Right atrium auricular region (tissue), 2 donors: ENCODE data around the gene PDE6H. TPM values are rescaled to one million over a fixed set of nuclear protein-coding genes. Genes with fewer than 3 reads are reported as not detected.

Source experiments
- DNase-seq: peaks from one replicate; pipeline ENCODE4 v3.0.0-alpha.2; 2019; ENCODE audit warnings: low spot score
- H3K27ac ChIP-seq, 2 donors: fragments of 200-600 bp; sonication (generic); 1 replicate in 1 of 2; 2 replicates in 1 of 2; pipeline ENCODE4 v1.5.1; 2016 to 2019
- H3K27me3 ChIP-seq, 2 donors: fragments of 200-600 bp; sonication (generic); one replicate each; pipeline versions ENCODE4 v1.5.1 to v1.6.0; 2017 to 2019
- H3K36me3 ChIP-seq: fragments of 200-600 bp; sonication (generic); one replicate; pipeline ENCODE4 v1.5.1; 2016
- H3K4me1 ChIP-seq, 2 donors: fragments of 200-600 bp; sonication (generic); one replicate each; pipeline versions ENCODE4 v1.5.1 to v1.6.0; 2017 to 2019
- H3K4me3 ChIP-seq, 2 donors: fragments of 200-600 bp; sonication (generic); 1 replicate in 1 of 2; 2 replicates in 1 of 2; pipeline ENCODE4 v1.5.1; 2017 to 2019; ENCODE audit warnings: mild to moderate bottlenecking in 1 of 2, moderate library complexity in 1 of 2
- H3K9me3 ChIP-seq, 2 donors: fragments of 200-600 bp; sonication (generic); one replicate each; pipeline ENCODE4 v1.5.1; 2019
- total RNA-seq, 2 donors: library from RNA; depleted of rRNA; stranded (reverse); fragments of >200 nt; gene quantifications; one replicate each; pipeline ENCODE4 v1.1.0, GENCODE V29; 2016
- TF ChIP-seq, protein P1 (sequence below), 2 donors: fragments of 200-600 bp; sonication (generic); IDR thresholded peaks; one replicate each; pipeline ENCODE4 v1.5.1; 2019; ENCODE audit warnings: antibody characterized with exemption in 2 of 2

PDE6H gene
- total RNA-seq, 2 donors from 2014 or later, result not detected

DNA sequence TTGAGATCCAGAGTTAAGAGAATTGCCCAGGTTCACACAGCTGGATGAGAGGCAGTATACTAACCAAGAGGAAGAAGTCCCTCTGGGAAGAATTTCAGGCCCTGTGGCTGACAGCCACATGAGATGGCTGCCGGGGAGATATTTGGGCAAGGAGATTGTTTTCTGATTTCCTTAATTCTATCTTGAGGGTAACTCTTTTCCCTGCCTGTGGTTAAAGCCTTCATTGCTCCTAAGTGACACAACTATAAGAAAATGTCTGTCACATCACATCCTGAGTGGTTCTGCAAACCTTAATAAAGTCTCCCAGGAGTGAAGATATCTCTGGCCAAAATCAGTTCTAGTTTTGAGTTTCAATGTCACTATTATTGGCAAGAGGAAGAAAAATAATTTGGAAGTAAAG lies 21.0 kb upstream of the PDE6H start:
- peak overlapping the region; percentile 57 to 79 for H3K27ac ChIP-seq
- peaks cover 17% of the 10 kb centered on the region for H3K36me3 ChIP-seq
- H3K27me3 ChIP-seq, result no peaks in the 10 kb centered on the region
- H3K4me1 ChIP-seq, result peaks cover 0 to 79% of the 10 kb centered on the region in 2 donors
- H3K4me3 ChIP-seq, result no peak overlapping the region
- TF ChIP-seq, protein P1, sequence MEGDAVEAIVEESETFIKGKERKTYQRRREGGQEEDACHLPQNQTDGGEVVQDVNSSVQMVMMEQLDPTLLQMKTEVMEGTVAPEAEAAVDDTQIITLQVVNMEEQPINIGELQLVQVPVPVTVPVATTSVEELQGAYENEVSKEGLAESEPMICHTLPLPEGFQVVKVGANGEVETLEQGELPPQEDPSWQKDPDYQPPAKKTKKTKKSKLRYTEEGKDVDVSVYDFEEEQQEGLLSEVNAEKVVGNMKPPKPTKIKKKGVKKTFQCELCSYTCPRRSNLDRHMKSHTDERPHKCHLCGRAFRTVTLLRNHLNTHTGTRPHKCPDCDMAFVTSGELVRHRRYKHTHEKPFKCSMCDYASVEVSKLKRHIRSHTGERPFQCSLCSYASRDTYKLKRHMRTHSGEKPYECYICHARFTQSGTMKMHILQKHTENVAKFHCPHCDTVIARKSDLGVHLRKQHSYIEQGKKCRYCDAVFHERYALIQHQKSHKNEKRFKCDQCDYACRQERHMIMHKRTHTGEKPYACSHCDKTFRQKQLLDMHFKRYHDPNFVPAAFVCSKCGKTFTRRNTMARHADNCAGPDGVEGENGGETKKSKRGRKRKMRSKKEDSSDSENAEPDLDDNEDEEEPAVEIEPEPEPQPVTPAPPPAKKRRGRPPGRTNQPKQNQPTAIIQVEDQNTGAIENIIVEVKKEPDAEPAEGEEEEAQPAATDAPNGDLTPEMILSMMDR (IDR thresholded peaks at IDR 0.05), result no peak
- no peaks in the 10 kb centered on the region for H3K9me3 ChIP-seq
- no peak for DNase-seq

DNA sequence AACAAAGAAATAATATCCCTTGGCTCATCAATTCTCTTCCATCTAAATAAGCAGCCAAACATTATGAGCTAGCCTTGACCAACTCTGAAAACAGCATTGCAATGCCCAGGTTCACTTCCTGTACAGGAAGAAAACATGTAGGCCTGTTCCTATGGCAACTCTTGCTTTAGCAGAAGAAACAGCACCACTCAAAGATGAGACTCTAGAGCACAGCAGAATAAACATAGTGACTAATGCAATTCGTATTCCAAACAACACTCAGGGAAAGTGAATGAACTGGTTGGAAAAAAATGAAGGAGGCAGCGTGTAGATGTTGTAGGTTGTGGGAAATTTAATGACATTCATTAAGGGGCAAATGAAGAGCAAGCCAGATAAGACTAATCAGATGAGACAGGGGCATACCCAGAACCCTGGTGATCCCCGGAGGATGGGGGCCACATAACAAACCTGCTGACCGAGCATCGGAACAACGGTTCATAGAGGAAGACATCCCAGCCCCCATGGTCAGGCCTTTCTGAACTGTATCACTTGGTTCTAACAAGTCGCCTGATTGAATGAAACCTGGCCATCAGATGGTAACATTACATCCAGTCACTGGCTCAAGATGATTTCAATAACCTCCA lies 20.4 kb upstream of the PDE6H start:
- H3K36me3 ChIP-seq, result peaks cover 13% of the 10 kb centered on the region
- no peaks in the 10 kb centered on the region for H3K27me3 ChIP-seq
- H3K27ac ChIP-seq, result peak overlapping the region; percentile 65 to 79
- H3K4me1 ChIP-seq, result peaks cover 0 to 84% of the 10 kb centered on the region in 2 donors
- no peak for DNase-seq
- no peak overlapping the region for H3K4me3 ChIP-seq
- no peaks in the 10 kb centered on the region for H3K9me3 ChIP-seq
- TF ChIP-seq, protein P1 (IDR thresholded peaks at IDR 0.05), result no peak

- H3K27me3 ChIP-seq, result no peaks in the 10 kb centered on the region
- peak overlapping the region; percentile 65 to 79 for H3K27ac ChIP-seq
- TF ChIP-seq, protein P1 (IDR thresholded peaks at IDR 0.05), result no peak
- peaks cover 0 to 90% of the 10 kb centered on the region in 2 donors for H3K4me1 ChIP-seq
- H3K36me3 ChIP-seq, result peaks cover 9% of the 10 kb centered on the region
- H3K9me3 ChIP-seq, result no peaks in the 10 kb centered on the region
- H3K4me3 ChIP-seq, result no peak overlapping the region
- DNase-seq, result no peak
Observed at GRCh38 chr12:14953752-14954151, 19.1 kb upstream of the PDE6H start.

- TF ChIP-seq, protein P1 (IDR thresholded peaks at IDR 0.05), result no peak
- Histone ChIP-seq H3K27ac (peak overlapping the region; percentile 65 to 79), H3K9me3 (no peaks in the 10 kb centered on the region), H3K4me3 (no peak overlapping the region), H3K4me1 (peaks cover 0 to 85% of the 10 kb centered on the region in 2 donors), H3K27me3 (no peaks in the 10 kb centered on the region), H3K36me3 (peaks cover 8% of the 10 kb centered on the region)
- DNase-seq, result no peak
Observed at GRCh38 chr12:14954269-14954668, 18.6 kb upstream of the PDE6H start.

DNA sequence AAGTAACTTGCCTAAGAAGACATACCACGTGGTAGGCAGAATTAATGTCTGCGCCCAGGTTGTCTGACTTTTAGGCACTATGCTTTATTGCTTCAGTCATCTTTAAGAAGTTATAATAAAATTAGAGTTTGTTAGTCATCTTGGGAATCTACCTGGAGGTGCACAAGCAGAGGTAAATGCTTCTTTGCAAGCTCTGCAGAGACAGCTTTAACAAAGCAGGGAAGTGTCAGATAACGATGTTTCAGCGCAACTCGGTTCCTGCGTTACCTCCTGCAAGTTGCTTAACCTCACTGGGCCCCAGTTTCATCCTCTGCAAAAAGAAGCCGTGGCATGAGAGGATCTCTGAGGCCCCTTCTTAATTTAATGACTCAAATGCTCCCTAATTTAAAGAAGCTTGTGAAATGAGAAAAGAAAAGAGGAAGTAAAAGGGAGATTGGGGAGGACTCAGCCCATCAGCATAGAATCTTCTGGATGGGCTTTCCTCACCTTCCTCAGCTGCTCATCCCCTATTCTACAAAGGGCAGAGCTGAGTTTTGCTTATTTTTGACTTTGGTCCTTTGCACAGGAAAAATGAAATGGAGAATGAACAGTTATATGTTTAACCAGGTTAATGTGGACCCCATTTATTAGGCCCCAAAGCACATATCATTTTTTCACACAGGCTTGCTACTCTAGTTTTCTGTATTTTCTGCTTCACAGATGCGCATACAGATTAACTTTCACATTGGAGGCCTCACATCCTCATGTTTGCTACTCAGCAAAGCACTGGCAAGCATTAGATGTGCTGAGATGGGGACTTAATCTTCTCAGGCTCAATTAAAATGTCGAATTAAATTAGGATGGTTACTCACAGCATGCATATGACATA lies 16.6 kb upstream of the PDE6H start:
- no peaks in the 10 kb centered on the region for H3K27me3 ChIP-seq
- H3K4me3 ChIP-seq, result no peak overlapping the region
- H3K9me3 ChIP-seq, result no peaks in the 10 kb centered on the region
- H3K36me3 ChIP-seq, result no peaks in the 10 kb centered on the region
- peaks cover 0 to 70% of the 10 kb centered on the region in 2 donors for H3K4me1 ChIP-seq
- H3K27ac ChIP-seq, result peak overlapping the region; percentile 72 to 83
- no peak for DNase-seq
- TF ChIP-seq, protein P1 (IDR thresholded peaks at IDR 0.05), result no peak
